Loucy (cell line): ENCODE measurements around the gene AKR1C3.

Source experiments
- H2AFZ ChIP-seq: fragments of 200-600 bp; sonication (generic); 2 replicates; pipeline ENCODE4 v1.6.0; 2016; ENCODE audit warnings: antibody characterized with exemption, mild to moderate bottlenecking, low read length, moderate library complexity
- H3F3A ChIP-seq: fragments of 200-600 bp; 2 replicates; pipeline ENCODE4 v1.6.0; 2016; ENCODE audit warnings: antibody characterized with exemption, low read depth, mild to moderate bottlenecking
- H3K27me3 ChIP-seq: fragments of 200-600 bp; sonication (generic); 2 replicates; pipeline ENCODE4 v1.6.1; 2014; ENCODE audit warnings: low read length, mild to moderate bottlenecking; ENCODE audit not compliant: insufficient read depth, poor library complexity, severe bottlenecking
- H3K36me3 ChIP-seq: fragments of 200-600 bp; sonication (generic); 2 replicates; pipeline ENCODE4 v1.6.1; 2016; ENCODE audit warnings: low read length; ENCODE audit not compliant: insufficient read depth
- H3K4me1 ChIP-seq: fragments of 200-600 bp; sonication (generic); 2 replicates; pipeline ENCODE4 v1.5.1; 2014; ENCODE audit warnings: low read length, mild to moderate bottlenecking; ENCODE audit not compliant: insufficient read depth, poor library complexity, severe bottlenecking
- H3K4me2 ChIP-seq: fragments of 200-600 bp; sonication (generic); 2 replicates; pipeline ENCODE4 v1.6.0; 2014; ENCODE audit warnings: antibody characterized with exemption, low read length, low read depth, mild to moderate bottlenecking; ENCODE audit not compliant: poor library complexity, severe bottlenecking
- H3K4me3 ChIP-seq: fragments of 200-600 bp; sonication (generic); 2 replicates; pipeline ENCODE4 v1.5.1; 2014; ENCODE audit warnings: low read length, mild to moderate bottlenecking, mixed read lengths; ENCODE audit not compliant: poor library complexity, severe bottlenecking
- H3K79me2 ChIP-seq: fragments of 200-600 bp; sonication (generic); 2 replicates; pipeline ENCODE4 v1.6.1; 2014; ENCODE audit warnings: low read length; ENCODE audit not compliant: insufficient read depth
- H3K9ac ChIP-seq: fragments of 200-600 bp; sonication (generic); 2 replicates; pipeline ENCODE4 v1.6.0; 2014; ENCODE audit warnings: mild to moderate bottlenecking, low read depth, low read length, moderate library complexity; ENCODE audit not compliant: poor library complexity, severe bottlenecking
- H3K9me2 ChIP-seq: fragments of 200-600 bp; sonication (generic); replicated peaks from 2 replicates; pipeline ENCODE4 v1.6.1; 2016; ENCODE audit warnings: low read depth, low read length, mixed read lengths
- H3K9me3 ChIP-seq: fragments of 200-600 bp; sonication (generic); 2 replicates; pipeline ENCODE4 v1.6.1; 2014; ENCODE audit warnings: mild to moderate bottlenecking, antibody characterized with exemption, low read length, low read depth; ENCODE audit not compliant: insufficient read depth
- H4K20me1 ChIP-seq: fragments of 200-600 bp; sonication (generic); 2 replicates; pipeline ENCODE4 v1.6.0; 2014; ENCODE audit warnings: antibody characterized with exemption, low read length, mild to moderate bottlenecking; ENCODE audit not compliant: insufficient read depth, poor library complexity, severe bottlenecking
- EZH2phosphoT487 ChIP-seq: fragments of 200-600 bp; IDR thresholded peaks from 2 replicates; pipeline ENCODE4 v1.6.1; 2018; ENCODE audit warnings: antibody characterized with exemption, mild to moderate bottlenecking, moderate library complexity, borderline replicate concordance
- TF ChIP-seq, protein P1 (sequence below): fragments of 200-600 bp; sonication (generic); conservative IDR thresholded peaks from 2 replicates; pipeline ENCODE4 v1.5.1; 2014; ENCODE audit warnings: mild to moderate bottlenecking, antibody characterized with exemption, low read length

Gene AKR1C3

DNA sequence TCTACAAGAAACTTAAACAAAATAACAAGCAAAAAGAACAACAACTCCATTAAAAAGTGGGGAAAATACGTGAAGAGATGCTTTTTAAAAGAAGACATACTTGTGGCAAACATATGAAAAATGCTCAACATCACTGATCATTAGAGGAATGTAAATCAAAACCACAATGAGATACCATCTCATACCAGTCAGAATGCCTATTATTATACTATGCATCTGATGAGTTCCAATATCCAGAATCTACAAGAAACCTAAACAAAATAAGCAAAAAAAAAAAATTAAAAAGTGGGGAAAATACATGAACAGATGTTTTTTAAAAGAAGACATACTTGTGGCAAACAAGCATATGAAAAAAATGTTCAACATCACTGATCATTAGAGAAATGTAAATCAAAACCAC lies 29.6 kb upstream of the AKR1C3 start:
- Histone ChIP-seq H3K9ac (no peak overlapping the region), H3K27me3 (no peaks in the 10 kb centered on the region), H3K36me3 (no peaks in the 10 kb centered on the region), H3K4me1 (no peaks in the 10 kb centered on the region), H3K9me3 (no peaks in the 10 kb centered on the region), H3K79me2 (no peaks in the 10 kb centered on the region), H3F3A (no peaks in the 10 kb centered on the region), H4K20me1 (no peaks in the 10 kb centered on the region), H2AFZ (no peak overlapping the region), H3K9me2 (no peaks in the 10 kb centered on the region), H3K4me2 (no peak overlapping the region), H3K4me3 (no peak overlapping the region)
- TF ChIP-seq, protein P1, sequence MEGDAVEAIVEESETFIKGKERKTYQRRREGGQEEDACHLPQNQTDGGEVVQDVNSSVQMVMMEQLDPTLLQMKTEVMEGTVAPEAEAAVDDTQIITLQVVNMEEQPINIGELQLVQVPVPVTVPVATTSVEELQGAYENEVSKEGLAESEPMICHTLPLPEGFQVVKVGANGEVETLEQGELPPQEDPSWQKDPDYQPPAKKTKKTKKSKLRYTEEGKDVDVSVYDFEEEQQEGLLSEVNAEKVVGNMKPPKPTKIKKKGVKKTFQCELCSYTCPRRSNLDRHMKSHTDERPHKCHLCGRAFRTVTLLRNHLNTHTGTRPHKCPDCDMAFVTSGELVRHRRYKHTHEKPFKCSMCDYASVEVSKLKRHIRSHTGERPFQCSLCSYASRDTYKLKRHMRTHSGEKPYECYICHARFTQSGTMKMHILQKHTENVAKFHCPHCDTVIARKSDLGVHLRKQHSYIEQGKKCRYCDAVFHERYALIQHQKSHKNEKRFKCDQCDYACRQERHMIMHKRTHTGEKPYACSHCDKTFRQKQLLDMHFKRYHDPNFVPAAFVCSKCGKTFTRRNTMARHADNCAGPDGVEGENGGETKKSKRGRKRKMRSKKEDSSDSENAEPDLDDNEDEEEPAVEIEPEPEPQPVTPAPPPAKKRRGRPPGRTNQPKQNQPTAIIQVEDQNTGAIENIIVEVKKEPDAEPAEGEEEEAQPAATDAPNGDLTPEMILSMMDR, result no peak
- no peak for TF ChIP-seq EZH2phosphoT487

DNA sequence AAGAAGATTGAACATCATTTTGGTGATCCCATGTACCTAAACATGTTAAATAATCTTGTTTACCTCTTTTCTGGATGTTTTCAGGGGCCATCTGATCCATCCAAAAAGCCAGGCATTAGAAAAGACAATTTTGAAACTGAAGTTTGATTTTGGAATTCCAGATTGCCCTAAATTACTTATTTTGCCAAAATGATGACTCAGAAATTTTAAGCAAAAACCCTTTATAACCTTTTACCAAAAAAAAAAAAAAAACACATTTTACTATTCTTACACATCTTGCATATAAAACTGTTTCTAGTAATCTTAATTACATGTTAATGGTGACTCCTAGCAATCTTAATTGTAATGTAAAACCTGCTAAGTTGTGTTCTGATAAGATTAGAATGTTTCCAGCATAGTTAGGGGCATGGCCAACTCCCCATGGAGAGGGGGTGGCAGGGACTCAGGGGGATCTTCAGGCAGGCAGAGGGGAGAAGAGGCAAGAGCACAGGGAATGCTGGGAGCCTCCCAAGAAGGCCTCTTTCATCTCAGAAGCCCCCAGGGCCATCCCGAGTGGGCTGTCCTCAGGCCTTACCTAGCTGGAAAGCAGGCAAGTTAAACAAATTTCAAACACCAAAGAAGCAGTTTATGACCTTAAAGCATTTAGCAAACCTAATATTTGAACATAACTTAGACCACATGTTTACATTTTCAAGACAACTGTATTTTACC lies 25.8 kb upstream of the AKR1C3 start:
- H3K4me3 ChIP-seq, result no peak overlapping the region
- H4K20me1 ChIP-seq, result no peaks in the 10 kb centered on the region
- H3K79me2 ChIP-seq, result no peaks in the 10 kb centered on the region
- H3K9me2 ChIP-seq, result no peaks in the 10 kb centered on the region
- H2AFZ ChIP-seq, result no peak overlapping the region
- no peak for TF ChIP-seq EZH2phosphoT487
- TF ChIP-seq, protein P1, result no peak
- no peaks in the 10 kb centered on the region for H3K4me1 ChIP-seq
- no peaks in the 10 kb centered on the region for H3K36me3 ChIP-seq
- no peak overlapping the region for H3K4me2 ChIP-seq
- H3K27me3 ChIP-seq, result no peaks in the 10 kb centered on the region
- no peaks in the 10 kb centered on the region for H3F3A ChIP-seq
- H3K9me3 ChIP-seq, result no peaks in the 10 kb centered on the region
- H3K9ac ChIP-seq, result no peak overlapping the region

DNA sequence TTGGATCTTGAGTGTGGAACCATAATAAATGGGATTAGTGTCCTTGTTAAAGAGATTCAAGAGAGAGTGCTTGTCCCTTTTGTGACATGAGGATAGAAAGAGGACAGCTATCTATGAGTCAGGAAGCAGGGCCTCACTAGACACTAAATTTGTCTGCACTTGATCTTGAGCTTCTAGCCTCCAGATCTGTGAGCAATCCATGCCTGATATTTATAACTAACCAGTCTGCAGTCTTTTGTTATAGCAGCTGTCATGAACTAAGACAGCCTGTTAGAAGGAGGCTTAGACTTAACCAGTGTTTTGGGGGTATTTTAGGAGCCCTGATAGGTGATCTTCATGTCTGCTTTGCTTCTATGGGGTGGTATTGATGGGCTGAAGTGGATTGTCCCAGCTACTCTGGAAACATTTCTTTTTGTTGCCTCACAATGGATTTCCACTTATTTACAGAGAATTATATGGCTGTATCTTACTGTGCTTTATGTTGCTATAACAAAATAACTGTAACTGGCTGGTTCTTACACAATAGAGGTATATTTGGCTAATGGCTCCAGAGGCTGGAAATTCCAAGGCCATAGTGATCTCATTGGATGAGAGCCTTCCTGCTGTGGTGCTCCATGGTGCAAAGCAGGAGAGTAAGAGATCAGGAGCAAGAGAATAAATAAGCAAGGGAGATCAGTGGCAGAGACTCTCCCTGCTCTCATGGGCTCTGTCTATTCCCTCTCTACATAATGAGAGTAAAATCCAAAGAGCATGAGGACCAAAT lies 23.4 kb upstream of the AKR1C3 start:
- H3K27me3 ChIP-seq, result no peaks in the 10 kb centered on the region
- no peak overlapping the region for H3K4me3 ChIP-seq
- H3K4me1 ChIP-seq, result no peaks in the 10 kb centered on the region
- H3K9me2 ChIP-seq, result no peaks in the 10 kb centered on the region
- no peak overlapping the region for H2AFZ ChIP-seq
- no peaks in the 10 kb centered on the region for H3K9me3 ChIP-seq
- no peaks in the 10 kb centered on the region for H3F3A ChIP-seq
- H3K79me2 ChIP-seq, result no peaks in the 10 kb centered on the region
- H3K9ac ChIP-seq, result no peak overlapping the region
- H3K36me3 ChIP-seq, result no peaks in the 10 kb centered on the region
- no peak overlapping the region for H3K4me2 ChIP-seq
- TF ChIP-seq, protein P1, result no peak
- TF ChIP-seq EZH2phosphoT487, result no peak
- H4K20me1 ChIP-seq, result no peaks in the 10 kb centered on the region
